Activated CD8-positive, alpha-beta T cell treated with anti-CD3 and anti-CD28 coated beads for 36 hours (primary cell): ENCODE measurements around the gene BMP7. TPM values are rescaled to one million over a fixed set of nuclear protein-coding genes. Genes with fewer than 3 reads are reported as not detected.

ENCODE experiments used
- ATAC-seq: fragments of 200-7000 bp; cut with Tn5 transposase; one replicate; pipeline ENCODE4 v1.10.0; 2021; ENCODE audit warnings: mild to moderate bottlenecking, moderate library complexity
- CTCF ChIA-PET: fragments of 350-600 bp; sonication (Branson Sonifier 250); formaldehyde crosslinking; loops from one replicate; lab custom pipeline; 2021; ENCODE audit warnings: antibody characterized with exemption; lab: Charles Lee
- POLR2A ChIA-PET: fragments of 350-600 bp; sonication (Branson Sonifier 250); formaldehyde crosslinking; loops from one replicate; lab custom pipeline; 2021; ENCODE audit warnings: antibody characterized with exemption; lab: Charles Lee
- DNase-seq: peaks from one replicate; pipeline ENCODE4 v3.0.0-alpha.2; 2020
- H3K27ac Mint-ChIP-seq: one replicate; pipeline ENCODE4 v1.8.0; 2021; ENCODE audit warnings: mild to moderate bottlenecking, mixed read lengths
- H3K27me3 Mint-ChIP-seq: one replicate; pipeline ENCODE4 v1.8.0; 2021; ENCODE audit warnings: mixed read lengths
- H3K36me3 Mint-ChIP-seq: one replicate; pipeline ENCODE4 v1.8.0; 2021; ENCODE audit warnings: low read depth, mixed read lengths
- H3K4me1 Mint-ChIP-seq: one replicate; pipeline ENCODE4 v1.8.0; 2021; ENCODE audit warnings: low read depth, mixed read lengths
- H3K4me3 Mint-ChIP-seq: one replicate; pipeline ENCODE4 v1.8.0; 2021; ENCODE audit warnings: mild to moderate bottlenecking, moderate library complexity, mixed read lengths
- H3K9me3 Mint-ChIP-seq: one replicate; pipeline ENCODE4 v1.8.0; 2021; ENCODE audit warnings: mixed read lengths
- intact Hi-C: fragments of 100-400 bp; cut with micrococcal nuclease; formaldehyde crosslinking; loops from one replicate; pipeline ENCODE4 v1.10.0; 2022
- total RNA-seq, 2 experiments: library from RNA; stranded (reverse); gene quantifications; one replicate each; pipeline ENCODE4 v1.2.3, GENCODE V29; 2021
- TF ChIP-seq, protein P1 (sequence below): fragments of 200-600 bp; IDR thresholded peaks from one replicate; pipeline ENCODE4 v1.8.0; 2022; ENCODE audit warnings: antibody characterized with exemption, mild to moderate bottlenecking

The BMP7 gene
- total RNA-seq, 2 experiments from 2014 or later: not detected

DNA sequence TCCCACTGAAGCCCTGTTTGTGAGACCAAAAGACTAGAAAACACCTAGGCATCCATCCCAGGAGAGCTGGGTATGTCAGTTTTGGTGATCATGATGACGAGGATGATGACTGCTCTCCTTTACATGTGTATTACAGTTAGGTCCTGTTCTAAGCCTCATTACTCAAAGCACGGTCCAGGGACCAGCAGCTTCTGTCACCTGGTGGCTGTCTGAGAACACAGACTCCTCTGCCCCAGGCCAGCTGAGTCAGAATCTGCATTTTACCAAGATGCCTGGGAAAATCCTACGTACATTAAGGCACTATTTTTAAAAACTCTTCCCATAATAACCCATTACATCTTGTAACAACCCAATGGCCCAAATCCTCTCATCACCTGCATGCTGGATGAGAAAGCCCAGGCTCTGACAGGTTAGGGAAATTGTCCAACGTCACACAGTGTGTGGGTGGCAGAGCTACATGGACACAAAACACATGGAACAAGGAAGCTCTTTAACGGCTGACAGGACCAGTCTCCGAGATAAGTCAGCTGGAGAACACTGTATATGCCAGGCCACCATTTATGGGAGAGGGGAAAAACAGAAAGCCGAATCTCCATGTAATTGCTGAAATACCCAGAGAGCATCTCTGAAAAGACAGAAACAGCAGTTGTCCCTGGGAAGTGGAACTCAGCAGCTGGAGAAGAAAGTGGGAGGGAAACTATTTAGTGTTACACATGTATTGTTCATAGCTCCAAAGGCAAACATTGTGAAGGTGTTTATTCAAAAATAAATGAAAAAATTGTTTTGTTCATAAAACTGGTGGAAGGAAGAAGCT is 65.4 kb downstream of the BMP7 start:
- CTCF ChIA-PET: no interaction called here
- intact Hi-C loops: no loop called here
- no peaks in the 10 kb centered on the region for H3K9me3 Mint-ChIP-seq
- POLR2A ChIA-PET: no interaction called here
- no peak overlapping the region for H3K27ac Mint-ChIP-seq
- TF ChIP-seq, protein P1, sequence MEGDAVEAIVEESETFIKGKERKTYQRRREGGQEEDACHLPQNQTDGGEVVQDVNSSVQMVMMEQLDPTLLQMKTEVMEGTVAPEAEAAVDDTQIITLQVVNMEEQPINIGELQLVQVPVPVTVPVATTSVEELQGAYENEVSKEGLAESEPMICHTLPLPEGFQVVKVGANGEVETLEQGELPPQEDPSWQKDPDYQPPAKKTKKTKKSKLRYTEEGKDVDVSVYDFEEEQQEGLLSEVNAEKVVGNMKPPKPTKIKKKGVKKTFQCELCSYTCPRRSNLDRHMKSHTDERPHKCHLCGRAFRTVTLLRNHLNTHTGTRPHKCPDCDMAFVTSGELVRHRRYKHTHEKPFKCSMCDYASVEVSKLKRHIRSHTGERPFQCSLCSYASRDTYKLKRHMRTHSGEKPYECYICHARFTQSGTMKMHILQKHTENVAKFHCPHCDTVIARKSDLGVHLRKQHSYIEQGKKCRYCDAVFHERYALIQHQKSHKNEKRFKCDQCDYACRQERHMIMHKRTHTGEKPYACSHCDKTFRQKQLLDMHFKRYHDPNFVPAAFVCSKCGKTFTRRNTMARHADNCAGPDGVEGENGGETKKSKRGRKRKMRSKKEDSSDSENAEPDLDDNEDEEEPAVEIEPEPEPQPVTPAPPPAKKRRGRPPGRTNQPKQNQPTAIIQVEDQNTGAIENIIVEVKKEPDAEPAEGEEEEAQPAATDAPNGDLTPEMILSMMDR: no peak
- no peaks in the 10 kb centered on the region for H3K4me1 Mint-ChIP-seq
- no peaks in the 10 kb centered on the region for H3K36me3 Mint-ChIP-seq
- no peak for DNase-seq
- H3K4me3 Mint-ChIP-seq: no peak overlapping the region
- no peak for ATAC-seq
- H3K27me3 Mint-ChIP-seq: peaks cover 5% of the 10 kb centered on the region

DNA sequence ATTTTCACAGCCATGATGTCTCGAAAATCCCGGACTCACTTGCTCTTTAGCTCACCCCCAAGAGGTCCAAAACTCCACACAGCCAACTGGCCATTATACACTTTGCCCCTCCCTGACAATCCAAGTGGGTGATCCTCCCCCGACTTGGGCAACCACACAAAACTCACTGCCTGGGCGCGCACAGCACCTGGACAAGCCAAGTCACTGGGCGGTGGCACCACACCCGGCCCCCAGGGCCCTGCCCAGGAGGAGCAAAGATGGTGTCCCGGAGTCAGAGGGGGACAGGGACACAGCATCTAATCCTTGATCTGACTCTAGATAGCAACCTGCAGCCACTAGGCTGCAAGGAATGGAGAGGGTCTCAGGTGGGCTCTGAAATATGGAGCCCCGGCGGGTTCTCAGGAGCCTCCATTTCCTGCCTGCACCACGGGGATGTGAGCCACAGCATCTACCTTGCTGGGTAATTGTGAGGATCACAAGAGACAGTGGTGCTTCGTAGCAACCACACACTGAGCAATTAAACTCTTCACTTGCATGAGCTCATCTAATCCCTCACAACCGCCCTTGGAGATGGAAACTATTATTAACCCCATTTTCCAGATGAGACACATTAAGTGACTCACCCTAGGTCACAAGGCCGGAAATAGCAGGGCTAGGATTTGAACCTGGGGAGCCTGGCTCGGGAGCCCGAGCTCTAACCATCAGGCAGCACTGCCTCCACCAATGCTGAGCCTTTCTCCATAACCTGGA is 66.6 kb downstream of the BMP7 start:
- H3K9me3 Mint-ChIP-seq: no peaks in the 10 kb centered on the region
- peaks cover 5% of the 10 kb centered on the region for H3K27me3 Mint-ChIP-seq
- no peaks in the 10 kb centered on the region for H3K4me1 Mint-ChIP-seq
- no peaks in the 10 kb centered on the region for H3K36me3 Mint-ChIP-seq
- ATAC-seq (no peak), DNase-seq (no peak)
- ChIA-PET POLR2A (no interaction called here), CTCF (no interaction called here)
- H3K27ac Mint-ChIP-seq: no peak overlapping the region
- intact Hi-C loops: no loop called here
- TF ChIP-seq, protein P1: no peak
- H3K4me3 Mint-ChIP-seq: no peak overlapping the region

DNA sequence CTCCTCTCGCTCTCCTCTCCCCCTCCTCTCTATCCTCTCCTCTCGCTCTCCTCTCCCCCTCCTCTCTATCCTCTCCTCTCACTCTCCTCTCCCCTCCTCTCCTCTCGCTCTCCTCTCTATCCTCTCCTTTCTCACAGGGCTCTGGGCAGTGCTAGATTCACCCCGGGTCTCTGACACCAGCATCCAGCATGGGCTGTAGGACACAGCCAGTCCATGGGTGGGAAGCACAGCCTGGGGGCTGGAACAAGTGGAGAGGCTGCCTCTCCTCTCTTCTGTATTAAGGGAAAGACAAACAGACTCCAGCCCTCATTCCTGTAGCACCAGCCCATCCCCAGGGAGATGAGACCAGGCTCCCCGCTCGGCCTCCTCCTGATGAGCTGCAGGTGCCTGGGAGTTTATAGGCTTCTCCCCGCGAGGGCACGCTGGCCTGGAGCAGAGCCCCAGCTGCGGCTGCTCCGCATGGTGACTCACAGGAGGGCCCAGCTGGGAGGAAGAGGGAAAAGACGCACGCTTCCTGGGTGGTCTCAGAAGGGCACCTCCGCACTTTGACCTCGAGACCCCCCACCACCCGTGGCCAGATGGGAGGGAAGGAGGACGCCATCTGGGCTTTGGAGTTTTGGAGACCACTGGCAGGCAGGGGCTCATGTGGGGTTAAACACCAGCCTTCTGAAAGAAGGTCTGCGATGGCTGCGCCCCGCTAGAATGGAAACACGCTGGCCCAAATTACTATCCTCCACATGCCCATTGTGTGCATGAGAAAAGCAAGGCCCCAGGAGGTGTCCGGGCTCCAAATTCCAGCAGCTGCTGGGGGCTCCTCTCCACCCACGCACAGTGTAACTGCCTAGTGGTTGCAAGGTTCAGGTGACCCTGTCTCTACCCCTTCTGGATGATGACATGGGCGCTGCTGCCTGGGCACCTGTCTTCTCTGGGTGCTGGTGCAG is 68.0 kb downstream of the BMP7 start:
- Mint-ChIP-seq H3K4me3 (no peak overlapping the region), H3K9me3 (no peaks in the 10 kb centered on the region), H3K27ac (no peak overlapping the region), H3K36me3 (no peaks in the 10 kb centered on the region), H3K27me3 (peaks cover 5% of the 10 kb centered on the region), H3K4me1 (no peaks in the 10 kb centered on the region)
- intact Hi-C loops: no loop called here
- ChIA-PET POLR2A (no interaction called here), CTCF (no interaction called here)
- DNase-seq (no peak), ATAC-seq (no peak)
- TF ChIP-seq, protein P1: no peak

DNA sequence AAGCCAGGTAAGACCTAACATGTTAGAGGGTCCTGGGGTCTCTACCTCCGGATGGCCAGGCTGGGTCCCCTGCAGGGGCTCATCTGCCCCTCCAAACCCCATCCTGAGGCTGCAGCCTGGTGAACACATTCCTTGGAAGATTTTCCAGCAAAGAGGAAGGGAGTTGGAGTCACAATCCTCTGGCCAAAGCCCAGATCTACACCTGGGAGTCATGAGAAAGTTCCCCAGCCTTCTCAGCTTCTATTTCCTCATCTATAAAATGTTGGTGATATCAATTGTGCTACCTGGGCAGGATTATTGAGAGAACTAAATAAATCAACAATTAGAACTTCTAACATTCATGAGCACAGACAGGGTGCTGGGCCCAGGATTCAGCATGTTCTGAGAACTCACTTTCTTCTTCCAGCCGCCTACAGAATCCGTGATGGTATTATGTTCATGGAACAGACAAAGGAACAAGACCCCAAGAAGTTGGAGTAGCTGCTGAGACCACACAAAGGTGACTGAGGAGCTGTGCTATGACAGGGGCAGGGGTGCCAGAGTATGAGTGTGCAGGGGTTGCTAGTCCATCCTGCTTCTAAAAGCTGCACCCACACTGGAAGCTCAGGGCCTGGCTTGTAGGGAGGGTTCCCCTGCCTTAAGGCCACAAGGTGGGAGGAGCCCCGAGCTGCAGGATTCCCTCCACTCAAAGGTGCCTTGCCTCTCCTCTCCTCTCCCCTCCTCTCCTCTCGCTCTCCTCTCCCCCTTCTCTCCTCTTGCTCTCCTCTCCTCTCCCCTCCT is 68.9 kb downstream of the BMP7 start:
- intact Hi-C loops: no loop called here
- TF ChIP-seq, protein P1: no peak
- CTCF ChIA-PET: no interaction called here

More for the DNA sequence above, 68.9 kb downstream of the BMP7 start:
- Mint-ChIP-seq H3K27me3 (peaks cover 5% of the 10 kb centered on the region), H3K9me3 (no peaks in the 10 kb centered on the region), H3K4me1 (no peaks in the 10 kb centered on the region), H3K27ac (no peak overlapping the region), H3K4me3 (no peak overlapping the region), H3K36me3 (no peaks in the 10 kb centered on the region)
- POLR2A ChIA-PET: interaction anchor here (0.7 kb wide), 1 partner anchor 26 kb away, joined by 3 read pairs; no protein-coding TSS in a partner anchor
- DNase-seq: no peak
- no peak for ATAC-seq
